Stimulated activated CD4-positive, alpha-beta T cell treated with anti-CD3 and anti-CD28 coated beads, Interleukin-1b, Interleukin-23, amount 100 ng/mL, for 1 hour (primary cell): ENCODE data around the gene MCAT.
"Not testable (repeated sequence)": the region's sequence is repeated elsewhere in the genome, so short reads cannot be mapped to it uniquely, and the experiment has no call there.

Experiments
- DNase-seq, 2 donors: peaks; one replicate each; pipeline ENCODE4 v3.0.0-alpha.2; 2020; ENCODE audit warnings: low read depth in 2 of 2

The MCAT gene

GRCh38 chr22:43154887-43155536, 11.8 kb upstream of the MCAT start:
- no peak for DNase-seq

DNA sequence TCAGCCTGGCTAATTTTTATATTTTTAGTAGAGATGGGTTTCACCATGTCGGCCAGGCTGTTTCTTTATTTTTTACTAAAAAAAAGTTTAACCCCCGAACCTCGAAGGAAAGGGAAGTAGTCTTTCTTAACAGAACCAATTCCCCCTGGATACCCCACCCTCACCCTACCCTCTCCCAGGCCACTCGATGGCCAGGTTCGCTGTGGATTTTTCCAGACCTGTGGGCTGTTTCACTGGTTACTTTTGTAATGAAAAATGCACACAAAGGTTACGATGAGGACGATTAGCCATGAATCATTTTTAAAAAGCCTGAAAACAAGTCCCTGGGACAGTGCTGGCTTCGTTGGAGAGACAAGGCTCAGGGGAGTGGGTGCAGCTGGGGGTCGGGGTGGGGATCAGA, 10.7 kb upstream of the MCAT start:
- no peak for DNase-seq

DNA sequence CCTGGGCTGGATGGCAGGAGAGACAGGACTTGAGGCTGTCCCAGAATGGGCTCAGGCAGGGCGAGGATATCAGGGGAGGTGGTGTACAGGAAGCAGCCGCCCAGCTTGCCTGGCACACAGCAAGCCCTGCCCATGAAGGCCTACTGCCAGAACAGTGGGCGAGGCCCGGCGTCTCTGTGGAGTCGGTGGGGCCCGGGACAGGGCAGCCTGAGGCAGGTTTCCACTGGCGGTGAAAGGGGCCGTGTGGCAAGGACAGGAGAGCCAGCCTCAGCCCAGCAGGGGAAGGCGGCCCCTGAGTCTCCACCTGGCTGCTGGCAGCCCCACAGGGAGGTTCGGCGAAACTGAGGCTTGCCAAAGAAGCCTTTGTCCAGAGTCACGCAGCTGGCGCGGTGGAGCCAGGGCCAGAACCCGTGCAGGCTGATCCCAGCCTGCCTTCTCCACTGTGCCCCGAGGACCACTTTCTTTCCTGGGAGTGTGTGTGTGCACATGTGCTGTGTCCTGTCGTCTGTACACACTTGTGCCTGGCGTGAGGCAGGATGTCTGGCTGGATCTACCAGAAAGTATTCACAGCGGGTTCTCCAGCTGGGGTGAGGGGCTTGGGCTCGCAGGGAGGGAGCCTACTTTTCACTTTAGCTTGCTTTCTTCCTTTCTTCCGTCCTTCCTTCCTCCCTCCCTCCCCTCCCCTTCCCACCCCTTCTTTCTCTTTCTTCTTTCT, 9.3 kb upstream of the MCAT start:
- peak in 1 of 2 donors; percentile 29 for DNase-seq

DNA sequence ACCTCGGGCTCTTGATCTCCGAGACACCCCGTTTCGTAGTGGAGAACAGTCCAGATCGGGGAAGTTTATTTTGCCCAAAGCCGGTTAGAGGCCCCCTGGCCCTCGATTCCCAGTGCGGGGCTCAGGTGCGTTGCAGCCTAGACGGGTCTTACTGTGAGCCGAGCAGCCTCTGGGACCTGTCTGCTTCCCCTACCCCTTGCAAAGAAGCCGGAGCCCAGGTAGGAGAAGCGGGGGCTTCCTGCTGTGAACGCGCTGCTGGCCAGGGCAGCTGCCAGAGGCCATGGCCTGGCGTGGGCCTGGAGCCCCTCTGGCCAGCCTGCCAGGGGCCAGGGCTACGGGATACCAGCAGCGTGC, 8.8 kb upstream of the MCAT start:
- no peak for DNase-seq

- DNase-seq = peak; percentile 23 to 37
Observed at GRCh38 chr22:43151251-43152002, 8.2 kb upstream of the MCAT start, which contains the start of gene TSPO. Gene TSPO (plus strand): TSS chr22:43151559. CDS start chr22:43159239, 7,680 bp downstream.

DNA sequence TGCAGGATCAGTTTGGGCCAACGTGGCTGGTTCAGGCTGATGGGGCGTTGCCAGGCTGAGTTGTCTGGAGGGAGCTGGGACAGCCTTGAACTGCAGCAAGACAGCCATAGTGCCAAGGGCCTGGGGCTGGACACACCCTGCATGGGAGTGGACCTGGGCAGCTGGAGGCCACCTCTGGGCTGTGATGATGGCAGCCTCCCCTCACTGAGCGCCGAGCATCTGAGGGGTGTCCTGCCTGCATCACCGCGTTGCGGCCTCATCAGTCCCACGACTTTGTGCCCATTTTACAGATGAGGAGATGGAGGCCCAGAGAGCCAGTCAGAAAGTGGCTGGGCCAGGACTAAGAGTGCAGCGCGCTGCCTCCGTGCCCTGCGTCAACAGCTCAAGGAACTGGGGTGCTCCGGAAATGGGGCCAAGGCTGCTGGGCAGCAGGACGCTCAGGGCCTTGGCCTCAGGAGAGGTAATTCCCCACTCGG, 7.6 kb upstream of the MCAT start:
- no peak for DNase-seq

GRCh38 chr22:43148581-43148980, 5.4 kb upstream of the MCAT start:
- DNase-seq = no peak

- DNase-seq = no peak
Observed at GRCh38 chr22:43147821-43148220, 4.6 kb upstream of the MCAT start.

- DNase-seq = not testable (repeated sequence)
Observed at GRCh38 chr22:43146332-43146731, 3.1 kb upstream of the MCAT start.

DNA sequence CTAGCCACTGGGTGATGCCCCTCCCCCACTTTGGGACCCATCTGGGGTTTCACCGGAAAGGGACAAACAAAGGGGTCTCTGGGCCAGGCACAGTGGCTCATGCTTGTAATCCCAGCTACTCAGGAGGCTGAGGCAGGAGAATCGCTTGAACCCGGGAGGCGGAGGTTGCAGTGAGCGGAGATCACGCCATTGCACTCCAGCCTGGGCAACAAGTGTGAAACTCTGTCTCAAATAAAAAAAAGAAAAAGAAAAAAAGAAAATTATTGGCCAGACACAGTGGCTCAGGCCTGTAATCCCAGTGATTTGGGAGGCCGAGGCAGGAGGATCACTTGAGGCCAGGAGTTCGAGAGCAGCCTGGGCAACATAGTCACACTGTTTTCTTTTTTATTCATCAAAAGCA, 2.2 kb upstream of the MCAT start:
- not testable (repeated sequence) for DNase-seq

- DNase-seq = no peak
Observed at GRCh38 chr22:43144949-43145348, 1.8 kb upstream of the MCAT start.

- DNase-seq = no peak
Observed at GRCh38 chr22:43136801-43137200, 6.4 kb downstream of the MCAT start.

GRCh38 chr22:43136255-43136654, 6.9 kb downstream of the MCAT start:
- DNase-seq = no peak

DNA sequence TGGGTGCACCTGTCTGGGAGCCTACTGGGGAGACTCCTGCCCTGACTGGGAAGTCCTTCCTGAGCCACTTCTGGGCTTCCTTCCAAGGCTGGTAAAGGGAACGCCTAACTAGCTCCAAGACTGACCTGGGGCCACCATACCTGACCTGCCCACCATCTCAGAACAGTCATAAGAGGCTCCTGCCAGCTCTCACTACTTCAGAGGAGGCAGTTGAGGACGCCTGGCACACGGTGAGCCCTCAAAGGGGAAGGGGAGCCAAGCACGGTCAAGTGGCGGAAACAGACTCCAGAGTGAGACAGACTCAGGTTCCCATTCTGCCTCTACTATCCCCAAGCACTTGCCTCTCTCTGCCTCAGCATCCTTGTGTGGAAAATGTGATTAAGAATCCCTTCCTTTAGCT, 7.6 kb downstream of the MCAT start:
- no peak for DNase-seq

GRCh38 chr22:43134553-43134952, 8.6 kb downstream of the MCAT start:
- no peak for DNase-seq

DNA sequence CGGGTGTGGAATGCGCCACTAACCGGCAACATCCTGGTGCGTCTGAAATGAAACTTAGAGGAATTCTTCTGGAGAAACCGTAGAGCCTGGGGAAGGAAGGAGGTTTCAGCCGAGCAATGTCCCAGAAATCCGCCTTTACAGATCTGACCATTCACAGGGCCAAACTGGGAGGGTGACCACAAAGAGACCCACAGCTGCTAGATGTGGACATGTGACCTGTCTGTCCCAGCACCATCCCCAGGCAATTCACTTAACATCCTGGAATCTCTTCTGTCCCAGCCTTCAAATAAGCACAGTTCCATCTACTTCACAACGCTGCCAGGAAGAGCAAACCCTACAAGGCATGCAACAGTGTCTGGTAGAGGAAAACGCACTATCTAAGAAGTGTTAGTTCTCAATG, 9.8 kb downstream of the MCAT start:
- DNase-seq = no peak

GRCh38 chr22:43131773-43132501, 11.3 kb downstream of the MCAT start:
- DNase-seq = no peak

DNA sequence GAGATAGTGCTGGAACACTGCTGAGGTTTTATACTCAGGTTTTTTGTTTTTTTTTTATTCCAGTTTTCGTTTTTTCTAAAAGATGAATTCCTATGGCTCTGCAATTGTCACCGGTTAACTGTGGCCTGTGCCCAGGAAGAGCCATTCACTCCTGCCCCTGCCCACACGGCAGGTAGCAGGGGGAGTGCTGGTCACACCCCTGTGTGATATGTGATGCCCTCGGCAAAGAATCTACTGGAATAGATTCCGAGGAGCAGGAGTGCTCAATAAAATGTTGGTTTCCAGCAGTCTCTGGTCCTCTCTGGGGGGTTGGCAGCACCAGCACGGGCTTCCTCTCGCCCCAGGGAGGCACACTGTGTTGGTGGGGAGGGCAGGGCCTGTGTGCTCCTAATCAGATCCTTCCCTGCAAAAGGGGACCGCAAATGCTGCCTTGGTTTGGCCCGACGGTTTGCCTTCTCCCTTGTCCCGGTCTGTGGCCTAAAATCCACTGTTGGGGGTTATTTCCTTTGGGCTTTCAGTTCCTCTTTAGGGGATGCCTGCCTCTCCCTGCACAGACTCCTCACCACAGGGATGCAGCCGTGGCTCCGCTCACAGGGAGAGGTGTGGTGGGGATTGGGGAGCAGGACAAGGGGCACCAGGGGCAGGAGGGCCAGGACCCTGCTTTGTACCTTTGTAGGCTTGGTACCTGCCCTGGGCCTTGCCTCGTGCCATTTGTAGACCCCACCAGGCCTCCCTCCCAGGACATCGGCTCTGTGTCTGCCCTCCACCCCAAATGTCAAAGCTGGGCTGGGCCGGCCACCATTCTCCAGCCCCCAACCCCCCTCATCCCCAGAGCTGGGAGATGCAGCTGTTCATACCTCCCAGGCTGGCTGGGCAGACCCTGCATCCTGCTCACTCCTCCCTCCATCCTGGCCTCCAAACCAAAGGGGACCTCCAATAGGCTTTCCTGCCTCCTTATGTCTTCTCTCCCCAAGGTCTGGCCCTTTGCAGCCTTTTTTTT, 13.5 kb downstream of the MCAT start:
- no peak for DNase-seq

DNA sequence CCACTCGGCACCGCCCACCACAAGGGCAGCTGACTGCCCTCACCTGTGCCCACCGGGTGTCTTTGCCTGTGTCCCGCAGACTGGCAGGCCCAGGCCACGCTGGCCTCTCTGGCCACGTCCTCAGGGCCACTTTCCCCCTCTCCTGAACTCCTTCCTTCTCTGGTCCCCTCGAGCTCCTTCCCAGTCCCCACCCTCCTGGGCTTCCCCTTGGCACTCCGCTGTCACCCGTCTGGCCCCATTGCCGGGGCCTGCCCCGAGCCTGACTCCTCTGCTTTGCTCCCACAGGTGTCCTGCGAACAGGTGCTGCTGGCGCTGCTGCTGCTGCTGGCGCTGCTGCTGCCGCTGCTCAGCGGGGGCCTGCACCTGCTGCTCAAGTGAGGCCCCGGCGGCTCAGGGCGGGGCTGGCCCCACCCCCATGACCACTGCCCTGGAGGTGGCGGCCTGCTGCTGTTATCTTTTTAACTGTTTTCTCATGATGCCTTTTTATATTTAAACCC, 14.2 kb downstream of the MCAT start:
- no peak for DNase-seq

- no peak for DNase-seq
Observed at GRCh38 chr22:43128116-43128515, 15.1 kb downstream of the MCAT start.
